ENCODE data around the gene RABL6. TPM values are rescaled to one million over a fixed set of nuclear protein-coding genes. Genes with fewer than 3 reads are reported as not detected.

The RABL6 gene
- total RNA-seq, 2 donors from 2014 or later = 55.6 to 59.7 TPM

DNA sequence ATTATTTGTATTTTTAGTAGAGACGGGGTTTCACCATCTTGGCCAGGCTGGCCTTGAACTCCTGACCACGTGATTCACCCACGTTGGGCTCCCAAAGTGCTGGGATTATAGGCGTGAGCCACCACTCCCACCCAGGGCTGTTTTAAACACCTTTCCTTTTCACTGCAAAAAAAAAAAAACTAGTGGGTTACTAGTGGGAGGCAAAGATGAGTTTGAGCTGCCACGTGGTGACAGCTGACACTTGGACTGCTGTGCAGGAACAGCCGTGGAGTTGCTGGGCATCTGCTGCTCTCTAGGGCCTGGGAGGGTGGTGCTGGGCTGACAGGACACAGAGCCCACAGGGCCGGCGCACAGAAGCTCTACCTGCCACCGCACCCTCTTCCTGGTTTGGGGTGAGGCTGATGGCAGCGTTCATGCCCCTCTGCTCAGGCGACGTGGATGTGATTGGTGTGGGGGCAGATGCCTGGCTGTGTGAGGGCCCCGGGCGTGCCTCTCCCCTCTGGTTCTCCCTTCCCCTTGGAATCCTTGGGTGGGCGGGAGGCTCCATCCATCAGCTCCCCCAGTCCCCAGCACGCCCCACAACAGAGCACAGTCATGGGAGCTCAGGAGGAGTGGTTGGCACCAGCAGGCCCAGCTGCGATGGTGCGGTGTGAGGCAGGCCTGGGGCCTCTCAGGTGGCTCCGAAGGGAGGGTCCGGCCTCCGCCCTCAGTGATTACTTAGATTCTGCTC is 16.9 kb downstream of the RABL6 start:
- no peaks in the 10 kb centered on the region for H3K36me3 Mint-ChIP-seq (ENCODE audit: low read depth)
- H3K27ac Mint-ChIP-seq = no peak overlapping the region
- no peak for DNase-seq
- ATAC-seq = no peak
- no peaks in the 10 kb centered on the region for H3K27me3 Mint-ChIP-seq
- peaks cover 4% of the 10 kb centered on the region for H3K4me1 Mint-ChIP-seq
- H3K9me3 ChIP-seq (ENCODE audit: control insufficient read depth, low read length, poor library complexity, severe bottlenecking) = no peaks in the 10 kb centered on the region
- no peak overlapping the region for H3K4me3 Mint-ChIP-seq

DNA sequence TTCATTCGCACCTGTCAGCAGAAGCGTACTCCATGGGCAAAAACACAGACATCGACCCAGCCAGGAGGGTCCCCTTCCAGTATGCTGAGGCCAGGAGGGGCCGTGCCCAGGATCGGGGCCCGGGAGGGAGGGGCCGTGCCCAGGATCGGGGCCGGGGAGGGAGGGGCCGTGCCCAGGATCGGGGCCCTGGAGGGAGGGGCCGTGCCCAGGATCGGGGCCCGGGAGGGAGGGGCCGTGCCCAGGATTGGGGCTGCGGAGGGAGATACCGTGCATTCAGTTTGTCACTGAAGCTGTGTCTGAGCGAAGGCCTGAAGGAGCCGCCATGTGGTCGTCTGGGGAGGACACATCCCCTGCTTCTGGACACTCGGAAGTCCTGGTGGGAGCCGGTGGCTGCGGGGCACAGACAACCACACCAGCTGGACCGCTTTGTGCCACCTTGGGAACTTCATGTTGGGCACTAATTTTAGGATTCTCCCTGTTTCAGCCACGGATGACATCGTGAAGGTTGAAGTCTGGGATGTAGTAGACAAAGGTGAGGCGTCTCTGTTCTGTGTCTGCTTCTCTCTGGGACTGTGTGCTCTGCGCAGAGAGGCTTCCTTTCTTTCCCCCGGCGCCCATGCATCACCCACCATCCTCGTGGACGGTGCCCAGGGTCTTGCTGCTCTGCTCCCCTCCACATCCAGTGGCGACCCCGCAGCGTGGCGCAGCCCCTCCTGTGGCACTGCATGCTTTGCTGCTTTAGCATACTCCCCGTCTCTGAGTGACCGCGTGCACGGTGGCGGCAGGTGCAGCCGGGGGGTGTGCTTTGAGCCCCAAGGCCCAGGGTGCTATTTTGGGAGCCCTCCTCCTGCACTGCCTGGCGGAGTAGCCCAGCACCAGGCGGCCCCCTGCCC is 17.8 kb downstream of the RABL6 start:
- Mint-ChIP-seq H3K27ac (no peak overlapping the region), H3K36me3 (ENCODE audit: low read depth) (no peaks in the 10 kb centered on the region), H3K27me3 (no peaks in the 10 kb centered on the region), H3K4me3 (no peak overlapping the region), H3K4me1 (peaks cover 4% of the 10 kb centered on the region)
- no peaks in the 10 kb centered on the region for H3K9me3 ChIP-seq (ENCODE audit: control insufficient read depth, low read length, poor library complexity, severe bottlenecking)
- DNase-seq (no peak), ATAC-seq (no peak)

DNA sequence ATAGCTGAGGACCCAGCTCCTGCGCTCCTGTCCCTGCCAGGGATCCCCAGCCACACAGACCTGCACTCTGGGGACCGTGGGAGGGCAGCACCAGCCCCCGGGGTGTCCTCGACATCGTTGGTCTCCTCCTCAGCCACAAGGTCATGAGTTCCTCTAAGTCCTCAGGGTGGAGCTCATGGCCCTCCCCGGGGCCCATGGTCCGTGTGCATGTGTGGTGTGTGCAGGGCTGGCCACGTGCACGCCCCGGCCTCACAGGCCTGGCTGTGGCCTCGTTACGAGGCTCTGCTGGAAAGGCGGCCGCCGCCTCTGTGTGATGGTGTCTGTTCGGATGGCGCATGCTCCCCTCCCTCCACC is 18.4 kb downstream of the RABL6 start:
- DNase-seq = no peak
- no peaks in the 10 kb centered on the region for H3K27me3 Mint-ChIP-seq

DNA sequence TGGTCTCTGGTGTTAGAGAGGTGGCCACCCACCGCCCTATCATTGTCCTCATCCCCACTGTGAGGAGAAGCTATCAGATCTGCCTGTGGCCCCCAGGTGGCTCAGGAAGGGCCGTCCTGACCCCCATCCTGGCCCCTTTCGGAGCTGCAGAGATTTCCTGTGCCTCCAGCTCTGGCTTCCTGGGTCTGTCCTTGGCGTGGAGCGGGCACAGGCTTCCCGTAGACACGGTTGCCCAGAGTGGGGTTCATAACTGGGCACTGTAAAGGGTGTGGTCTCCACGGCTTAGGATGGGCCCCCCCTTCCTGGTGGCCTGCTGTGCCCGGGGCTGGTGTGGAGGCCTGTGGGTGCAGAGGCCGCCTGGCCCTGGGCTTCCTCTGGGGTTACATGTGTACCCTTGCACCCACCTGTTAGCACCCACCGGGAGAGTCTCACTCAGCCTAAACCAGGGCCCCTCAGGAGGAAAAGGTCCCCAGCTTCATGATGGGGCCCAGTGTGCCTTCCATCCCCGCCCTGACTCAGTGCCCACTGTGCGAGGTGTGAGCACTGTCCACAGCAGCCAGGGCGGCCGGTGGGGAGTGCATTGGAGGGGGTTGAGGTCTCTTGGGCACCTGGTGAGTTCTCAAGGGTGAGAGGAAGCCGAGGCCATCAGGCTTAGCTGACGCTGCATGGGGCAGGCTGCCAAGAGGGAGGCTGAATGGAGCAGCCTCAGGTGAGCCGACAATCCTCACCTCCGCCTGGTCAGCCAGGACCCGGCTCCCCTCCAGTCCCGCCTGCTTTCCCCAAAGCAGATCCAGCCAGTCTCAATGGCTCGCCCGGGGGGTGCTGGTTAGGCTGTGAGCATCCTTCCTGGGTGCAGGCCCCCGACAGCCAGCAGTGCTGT is 19.2 kb downstream of the RABL6 start:
- H3K4me1 Mint-ChIP-seq = no peaks in the 10 kb centered on the region
- H3K9me3 ChIP-seq (ENCODE audit: control insufficient read depth, low read length, poor library complexity, severe bottlenecking) = no peaks in the 10 kb centered on the region
- DNase-seq = no peak
- no peak overlapping the region for H3K4me3 Mint-ChIP-seq
- H3K27me3 Mint-ChIP-seq = no peaks in the 10 kb centered on the region
- no peaks in the 10 kb centered on the region for H3K36me3 Mint-ChIP-seq (ENCODE audit: low read depth)
- no peak for ATAC-seq
- no peak overlapping the region for H3K27ac Mint-ChIP-seq

More for the DNA sequence above, 18.4 kb downstream of the RABL6 start:
- H3K4me1 Mint-ChIP-seq = peaks cover under 1% of the 10 kb centered on the region
- H3K4me3 Mint-ChIP-seq = no peak overlapping the region
- ATAC-seq = no peak
- H3K27ac Mint-ChIP-seq = no peak overlapping the region
- H3K36me3 Mint-ChIP-seq (ENCODE audit: low read depth) = no peaks in the 10 kb centered on the region
- no peaks in the 10 kb centered on the region for H3K9me3 ChIP-seq (ENCODE audit: control insufficient read depth, low read length, poor library complexity, severe bottlenecking)

DNA sequence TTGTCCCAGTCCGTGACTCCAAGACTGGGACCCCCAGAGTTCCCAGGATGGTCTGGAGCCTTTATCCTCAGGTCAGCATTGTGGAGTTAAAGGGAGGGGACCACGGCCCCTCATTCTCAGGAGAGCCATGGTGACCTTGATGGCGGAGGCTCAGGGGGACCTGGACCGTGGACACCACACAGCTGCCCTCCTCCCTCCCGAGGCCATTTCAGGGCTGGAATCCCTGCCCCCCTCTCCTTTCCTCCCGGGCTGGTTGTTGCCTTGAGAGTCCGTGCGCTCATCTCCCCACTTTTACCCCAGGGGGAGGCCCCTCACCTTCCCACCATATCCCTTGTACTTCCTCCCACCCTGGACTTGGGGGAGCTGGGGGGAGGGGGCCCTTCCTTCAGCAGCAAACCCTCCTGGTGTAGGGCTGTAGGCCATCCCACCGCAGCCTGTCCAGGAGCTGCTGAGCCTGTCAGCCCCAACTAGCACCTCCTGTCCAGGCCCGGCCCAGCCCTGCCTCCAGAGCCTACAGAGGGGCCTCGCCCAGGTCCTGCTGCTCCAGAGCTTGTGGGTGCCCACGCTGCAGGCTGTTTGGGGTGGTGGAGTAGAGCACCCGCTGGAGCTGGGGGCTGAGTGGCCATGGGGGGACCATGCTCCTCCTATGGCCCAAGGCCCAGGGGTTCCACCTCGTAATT is 20.2 kb downstream of the RABL6 start:
- ATAC-seq (no peak), DNase-seq (no peak)
- H3K4me1 Mint-ChIP-seq = no peaks in the 10 kb centered on the region
- H3K4me3 Mint-ChIP-seq = no peak overlapping the region
- no peaks in the 10 kb centered on the region for H3K36me3 Mint-ChIP-seq (ENCODE audit: low read depth)
- no peak overlapping the region for H3K27ac Mint-ChIP-seq
- no peaks in the 10 kb centered on the region for H3K9me3 ChIP-seq (ENCODE audit: control insufficient read depth, low read length, poor library complexity, severe bottlenecking)
- no peaks in the 10 kb centered on the region for H3K27me3 Mint-ChIP-seq

DNA sequence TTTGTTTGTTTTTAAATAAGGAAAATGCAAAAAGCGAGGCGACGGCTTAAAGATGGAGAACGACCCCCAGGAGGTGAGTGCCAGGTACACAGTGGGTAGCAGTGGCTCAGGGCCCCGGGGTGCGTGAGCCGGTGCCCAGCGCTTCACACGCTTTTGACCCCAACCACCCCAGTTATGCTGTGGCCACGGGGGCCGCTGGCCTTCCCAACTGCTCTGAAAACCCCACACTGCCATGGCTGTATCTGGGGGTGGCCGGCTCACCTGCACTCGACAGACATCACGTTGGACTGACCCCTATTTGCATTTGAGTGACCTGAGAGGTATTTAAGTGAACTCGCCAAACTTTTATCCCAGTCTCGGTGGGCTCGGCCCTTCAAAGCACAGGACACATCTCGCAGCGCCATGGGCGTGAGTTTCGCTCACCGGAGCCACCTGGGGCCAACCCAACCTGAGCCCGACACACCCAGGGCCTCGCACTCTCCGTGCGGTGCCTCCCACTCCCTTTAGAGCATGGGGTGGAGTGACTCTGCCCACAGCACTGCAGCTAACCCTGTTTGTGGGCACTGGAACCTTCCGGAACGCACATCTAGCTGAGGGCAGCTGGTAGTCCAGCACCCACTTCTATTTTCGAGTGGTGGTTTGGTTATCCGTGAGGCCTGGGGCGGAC is 20.9 kb downstream of the RABL6 start:
- H3K9me3 ChIP-seq (ENCODE audit: control insufficient read depth, low read length, poor library complexity, severe bottlenecking) = no peaks in the 10 kb centered on the region
- H3K4me3 Mint-ChIP-seq = no peak overlapping the region
- no peak for ATAC-seq
- no peaks in the 10 kb centered on the region for H3K36me3 Mint-ChIP-seq (ENCODE audit: low read depth)
- H3K27me3 Mint-ChIP-seq = no peaks in the 10 kb centered on the region
- no peaks in the 10 kb centered on the region for H3K4me1 Mint-ChIP-seq
- no peak for DNase-seq
- no peak overlapping the region for H3K27ac Mint-ChIP-seq

DNA sequence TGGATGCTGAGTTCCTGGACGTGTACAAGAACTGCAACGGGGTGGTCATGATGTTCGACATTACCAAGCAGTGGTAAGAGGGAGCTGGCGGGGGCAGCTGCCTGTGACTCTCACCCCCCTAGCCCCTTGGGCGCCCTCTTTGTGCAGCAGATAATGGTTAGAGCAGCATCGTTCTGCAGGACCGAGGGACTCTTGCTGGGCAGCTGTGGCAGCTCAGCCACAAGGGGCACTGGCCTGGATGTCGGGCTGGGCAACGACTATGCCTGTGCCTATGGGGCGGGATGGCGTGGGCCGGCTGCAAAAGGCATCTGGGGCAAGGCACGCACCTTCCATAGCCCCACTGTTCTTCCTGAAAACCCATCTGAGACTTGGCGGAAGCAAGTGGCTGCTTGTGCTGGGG is 21.7 kb downstream of the RABL6 start:
- Mint-ChIP-seq H3K4me1 (no peaks in the 10 kb centered on the region), H3K27ac (no peak overlapping the region), H3K36me3 (ENCODE audit: low read depth) (no peaks in the 10 kb centered on the region), H3K4me3 (no peak overlapping the region), H3K27me3 (no peaks in the 10 kb centered on the region)
- no peaks in the 10 kb centered on the region for H3K9me3 ChIP-seq (ENCODE audit: control insufficient read depth, low read length, poor library complexity, severe bottlenecking)
- no peak for ATAC-seq
- DNase-seq = no peak

DNA sequence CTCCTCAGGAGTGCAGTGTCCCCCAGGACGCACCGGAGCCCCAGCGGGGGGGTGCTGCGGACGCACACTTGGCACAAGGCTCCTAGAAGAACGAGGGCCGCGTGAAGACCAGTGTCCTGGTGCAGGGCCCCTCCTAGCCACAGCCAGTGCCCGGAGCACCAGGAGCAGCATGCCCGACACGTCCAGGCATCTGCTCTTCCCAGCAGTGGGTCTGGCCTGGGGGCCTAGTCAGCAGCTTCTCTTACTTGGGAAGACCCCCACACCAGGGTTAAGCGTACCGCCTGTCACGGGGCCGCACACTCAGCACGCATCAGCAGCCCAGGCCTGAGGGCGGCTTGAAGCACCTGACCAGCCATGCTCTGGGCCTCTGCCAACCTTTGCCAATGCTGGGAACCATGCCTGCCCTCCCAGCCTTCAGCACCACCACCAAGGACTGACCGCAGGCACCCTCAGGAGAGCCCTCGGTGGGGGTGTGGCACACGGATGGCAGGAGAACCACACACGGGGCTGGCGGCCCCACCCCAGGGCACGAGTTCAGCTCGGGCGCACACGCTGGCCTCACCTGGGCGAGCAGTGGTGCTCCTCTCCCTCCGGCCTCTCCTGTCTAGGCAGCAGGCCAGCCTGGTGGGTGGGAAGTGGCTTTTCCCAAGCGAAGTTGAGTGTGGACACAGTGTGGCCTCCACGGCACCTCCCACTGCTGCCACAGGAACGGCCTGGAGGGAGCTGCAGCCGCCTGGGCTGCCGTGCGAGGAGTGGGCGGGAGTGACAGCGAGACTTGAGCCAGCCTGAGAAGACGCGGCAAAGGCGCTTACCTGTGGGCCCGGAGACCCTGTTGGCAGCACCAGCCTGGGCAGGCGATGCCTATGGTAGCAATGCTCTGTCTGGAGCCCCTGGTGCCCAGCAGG is 22.5 kb downstream of the RABL6 start:
- no peak for ATAC-seq

DNA sequence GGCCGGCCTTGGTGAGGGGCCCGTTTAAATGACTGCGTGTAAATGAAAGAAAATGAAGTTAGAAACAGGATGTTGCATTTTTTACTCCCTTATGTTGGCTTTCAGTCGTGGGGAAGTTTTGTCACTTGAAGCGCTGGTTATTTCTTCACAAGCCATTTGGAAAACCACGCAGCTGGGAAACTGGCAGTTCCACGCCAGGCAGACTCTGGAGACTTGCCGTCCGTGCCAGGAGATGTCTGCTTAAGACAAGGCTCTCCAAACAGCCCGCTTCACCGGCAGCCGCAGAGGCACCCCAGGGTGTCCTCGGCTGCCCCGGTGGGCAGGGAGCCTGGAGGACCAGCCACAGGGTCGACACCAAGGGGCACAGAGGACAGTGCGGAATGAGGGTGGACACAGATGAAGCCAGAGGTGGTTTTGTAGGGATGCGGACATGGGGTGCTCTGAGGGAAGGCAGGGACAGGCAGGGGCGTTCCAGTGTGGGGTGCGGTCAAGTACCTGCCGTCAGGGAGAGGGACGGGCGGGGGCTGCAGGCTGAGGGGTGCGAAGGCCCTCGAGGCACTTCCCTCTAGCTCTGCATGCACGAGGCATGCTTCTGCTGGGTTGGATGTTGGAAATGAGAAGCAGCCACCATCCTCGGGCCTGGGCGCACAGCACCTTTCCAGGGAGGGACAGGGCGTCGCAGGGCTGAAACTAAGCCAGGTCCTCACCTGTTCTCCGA is 23.4 kb downstream of the RABL6 start:
- H3K27me3 Mint-ChIP-seq = no peaks in the 10 kb centered on the region
- ATAC-seq (no peak), DNase-seq (no peak)
- no peaks in the 10 kb centered on the region for H3K9me3 ChIP-seq (ENCODE audit: control insufficient read depth, low read length, poor library complexity, severe bottlenecking)
- H3K27ac Mint-ChIP-seq = no peak overlapping the region
- no peaks in the 10 kb centered on the region for H3K36me3 Mint-ChIP-seq (ENCODE audit: low read depth)
- H3K4me3 Mint-ChIP-seq = no peak overlapping the region
- no peaks in the 10 kb centered on the region for H3K4me1 Mint-ChIP-seq

More for the DNA sequence above, 22.5 kb downstream of the RABL6 start:
- no peak for DNase-seq
- Mint-ChIP-seq H3K27me3 (no peaks in the 10 kb centered on the region), H3K27ac (no peak overlapping the region), H3K4me3 (no peak overlapping the region), H3K36me3 (ENCODE audit: low read depth) (no peaks in the 10 kb centered on the region), H3K4me1 (no peaks in the 10 kb centered on the region)
- H3K9me3 ChIP-seq (ENCODE audit: control insufficient read depth, low read length, poor library complexity, severe bottlenecking) = no peaks in the 10 kb centered on the region

DNA sequence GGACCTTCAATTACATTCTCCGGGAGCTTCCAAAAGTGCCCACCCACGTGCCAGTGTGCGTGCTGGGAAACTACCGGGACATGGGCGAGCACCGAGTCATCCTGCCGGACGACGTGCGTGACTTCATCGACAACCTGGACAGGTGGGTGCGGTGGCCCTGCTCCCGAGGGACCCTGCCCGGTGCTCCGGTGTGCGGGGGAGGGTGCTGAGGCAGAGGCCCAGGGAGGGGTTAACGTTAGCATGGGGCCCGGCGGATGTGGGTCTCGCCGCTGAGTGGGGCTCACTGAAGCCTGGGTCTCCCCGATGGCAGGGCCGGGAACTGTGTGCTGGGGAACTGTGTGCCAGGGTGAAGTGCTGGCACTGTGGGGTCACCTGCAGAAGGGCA is 24.0 kb downstream of the RABL6 start:
- ATAC-seq (no peak), DNase-seq (no peak)
- Mint-ChIP-seq H3K4me3 (no peak overlapping the region), H3K27me3 (no peaks in the 10 kb centered on the region), H3K36me3 (ENCODE audit: low read depth) (no peaks in the 10 kb centered on the region), H3K4me1 (no peaks in the 10 kb centered on the region), H3K27ac (no peak overlapping the region)
- no peaks in the 10 kb centered on the region for H3K9me3 ChIP-seq (ENCODE audit: control insufficient read depth, low read length, poor library complexity, severe bottlenecking)

DNA sequence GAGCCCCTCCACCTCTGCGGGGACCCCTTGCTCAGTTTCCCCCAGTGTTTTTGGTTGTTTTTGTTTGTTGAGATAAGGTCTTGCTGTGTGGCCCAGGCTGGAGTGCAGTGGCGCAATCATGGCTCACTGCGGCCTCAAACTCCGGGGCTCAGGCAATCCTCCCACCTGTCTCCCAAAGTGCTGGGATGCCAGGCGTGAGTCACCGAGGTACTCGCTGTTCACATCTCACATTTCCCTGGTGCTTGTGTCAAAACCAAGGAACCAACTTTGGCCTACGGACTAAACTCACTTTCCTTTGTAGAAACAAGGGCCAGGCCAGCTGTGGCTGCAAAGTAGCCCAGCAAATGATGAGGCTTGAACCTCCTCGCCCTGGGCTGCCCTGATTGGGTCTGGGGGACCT is 24.8 kb downstream of the RABL6 start:
- Mint-ChIP-seq H3K4me3 (no peak overlapping the region), H3K4me1 (no peaks in the 10 kb centered on the region), H3K36me3 (ENCODE audit: low read depth) (no peaks in the 10 kb centered on the region), H3K27me3 (no peaks in the 10 kb centered on the region), H3K27ac (no peak overlapping the region)
- DNase-seq (no peak), ATAC-seq (no peak)
- H3K9me3 ChIP-seq (ENCODE audit: control insufficient read depth, low read length, poor library complexity, severe bottlenecking) = no peaks in the 10 kb centered on the region

Data from T-helper 17 cell (primary cell).